ENCODE measurements around the gene SLC22A12. TPM values are rescaled to one million over a fixed set of nuclear protein-coding genes. Genes with fewer than 3 reads are reported as not detected.

SLC22A12 gene
- total and polyA plus RNA-seq, 2 of the 8 experiments (the other 6 are each of a cell fraction or from before 2014, with no cell fraction given) = not detected

DNA sequence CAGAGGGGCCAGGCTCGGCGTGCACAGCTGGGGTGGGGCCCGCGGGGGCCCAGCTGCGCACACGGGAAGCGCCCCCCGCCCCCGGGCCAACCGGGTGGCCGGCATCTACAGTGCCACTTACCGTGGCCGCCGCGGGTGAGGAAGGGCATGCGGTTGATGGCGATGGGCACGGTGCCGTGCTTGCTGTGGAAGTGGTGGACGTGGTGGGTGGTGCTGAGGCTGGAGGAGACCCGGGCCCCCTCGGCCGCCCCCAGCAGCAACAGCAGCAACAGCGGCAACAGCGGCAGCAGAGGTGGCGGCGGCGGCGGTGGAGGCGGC lies 51.4 kb downstream of the SLC22A12 start:
- Histone ChIP-seq H4K5ac (ENCODE audit: insufficient read length, low read depth, low read length) (no peak overlapping the region), H3K23ac (ENCODE audit: insufficient read length) (no peak overlapping the region), H3K27me3 (replicated peaks in 1 of 4; ENCODE audit: control insufficient read depth in 3 of 4, extremely low read depth in 1 of 4, insufficient read depth in 3 of 4, low read length in 3 of 4) (peaks cover 42 to 78% (median 70%) of the 10 kb centered on the region in 4 experiments), H4K20me1 (replicated peaks in 1 of 2; ENCODE audit: control insufficient read depth in 1 of 2, insufficient read depth in 2 of 2, low read length in 2 of 2) (peaks cover 2 to 9% of the 10 kb centered on the region in 2 experiments), H3K18ac (ENCODE audit: extremely low read depth, low read length) (no peak overlapping the region), H3K4me1 (replicated peaks in 1 of 4; ENCODE audit: control insufficient read depth in 3 of 4, insufficient read depth in 4 of 4, low read length in 3 of 4) (peaks cover 4 to 29% (median 16%) of the 10 kb centered on the region in 4 experiments), H3K9ac (replicated peaks in 1 of 4; ENCODE audit: extremely low read depth in 1 of 4, low read depth in 3 of 4, low read length in 3 of 4) (no peak overlapping the region), H3K4me3 (ENCODE audit: extremely low read depth in 1 of 4, insufficient read depth in 2 of 4, low read depth in 3 of 4, low read length in 4 of 4) (peak overlapping the region; percentile 22 to 73 (median 28); a peak in 5 of 8 replicates), H2BK5ac (ENCODE audit: low read depth, low read length) (no peak overlapping the region), H2BK15ac (ENCODE audit: low read length) (0 out of 2 replicates have a peak overlapping the region, but pooled peaks have one; percentile 18), H3K36me3 (ENCODE audit: control insufficient read depth in 2 of 4, insufficient read depth in 4 of 4, low read length in 3 of 4) (peaks cover 0 to 6% (median 0%) of the 10 kb centered on the region in 4 experiments; a peak in 1 of 8 replicates), H2BK12ac (ENCODE audit: low read depth, low read length) (no peak overlapping the region), H2AFZ (ENCODE audit: low read length) (no peak overlapping the region), H3K79me1 (ENCODE audit: low read depth, low read length) (no peaks in the 10 kb centered on the region), H2BK20ac (ENCODE audit: low read length) (no peak overlapping the region), H3K79me2 (ENCODE audit: control insufficient read depth in 1 of 2, insufficient read depth in 2 of 2, low read length in 2 of 2) (no peaks in the 10 kb centered on the region), H3K56ac (replicated peaks; ENCODE audit: insufficient read length, low read depth, low read length) (no peak overlapping the region), H3K4me2 (ENCODE audit: insufficient read depth in 1 of 2, low read depth in 2 of 2, low read length in 2 of 2) (peak overlapping the region; percentile 70 to 94), H3K4ac (replicated peaks; ENCODE audit: insufficient read length, low read depth, low read length) (no peak overlapping the region), H4K91ac (replicated peaks; ENCODE audit: insufficient read length, low read length) (no peak overlapping the region), H3K23me2 (ENCODE audit: low read depth, low read length) (peaks cover 25% of the 10 kb centered on the region), H3K14ac (ENCODE audit: insufficient read length) (no peak overlapping the region), H3K27ac (ENCODE audit: low read depth, low read length) (no peak overlapping the region), H4K8ac (ENCODE audit: extremely low read depth, insufficient read depth, low read length) (no peak overlapping the region), H3K9me3 (ENCODE audit: insufficient read depth in 2 of 2, low read depth in 1 of 2, low read length in 1 of 2) (no peaks in the 10 kb centered on the region; a peak in 1 of 4 replicates), H2AK5ac (ENCODE audit: low read depth, low read length) (no peak overlapping the region), H2BK120ac (replicated peaks; ENCODE audit: low read depth, low read length) (no peak overlapping the region)
- CTCF ChIA-PET (ENCODE audit: partially characterized antibody) = interaction anchor here (1.0 to 15.7 kb wide), 7 partner anchors 9 to 272 kb away, joined by 3 to 201 read pairs (median 6); no protein-coding TSS in a partner anchor
- 3% methylated on average over 15 of the region's 30 CpGs; no CpG with 5 or more reads in 1 of the 2 experiments for WGBS, 2 experiments (ENCODE audit: extremely low coverage in 1 of 2, insufficient coverage in 1 of 2, insufficient read length in 1 of 2, insufficient replicate concordance in 2 of 2, low coverage in 1 of 2, low lambda C conversion rate in 2 of 2, missing lambda C conversion rate in 1 of 2)
- no peak for FAIRE-seq
- no peak for TF ChIP-seq MAFK (IDR thresholded peaks at IDR 0.05; ENCODE audit: low read depth, low read length)
- peak; percentile 91 for TF ChIP-seq SUZ12 (IDR thresholded peaks at IDR 0.05; ENCODE audit: low read length)
- no peak for TF ChIP-seq JUN (IDR thresholded peaks at IDR 0.05; ENCODE audit: low read depth, low read length)
- no peak for TF ChIP-seq FOSL1 (IDR thresholded peaks at IDR 0.05; ENCODE audit: insufficient read depth, low read depth, low read length)
- TF ChIP-seq EZH2 (IDR thresholded peaks at IDR 0.05; ENCODE audit: low read depth, low read length, severe bottlenecking) = peak; percentile 75
- TF ChIP-seq EP300 (IDR thresholded peaks at IDR 0.05; ENCODE audit: borderline replicate concordance in 1 of 2, low read depth in 2 of 2, low read length in 2 of 2) = no peak
- no peak for DNase-seq (ENCODE audit: low read depth in 1 of 2, low spot score in 2 of 2)
- POLR2A ChIA-PET (ENCODE audit: partially characterized antibody) = interaction anchor here (1.6 kb wide), 1 partner anchor 9 kb away, joined by 5 read pairs; no protein-coding TSS in a partner anchor

All from H1 (cell line).